Mesothelial cell of epicardium (in vitro differentiated cells): ENCODE results near the gene GALNS. TPM values are rescaled to one million over a fixed set of nuclear protein-coding genes. Genes with fewer than 3 reads are reported as not detected.

Source experiments
- DNase-seq, 2 experiments: peaks; one replicate each; pipeline ENCODE4 v3.0.0; 2021; ENCODE audit warnings: low spot score in 2 of 2; ENCODE audit not compliant: unreplicated experiment in 2 of 2
- H3K27ac Mint-ChIP-seq: 2 replicates; pipeline ENCODE4 v1.8.0; 2021; ENCODE audit warnings: mixed read lengths
- H3K27me3 Mint-ChIP-seq: 2 replicates; pipeline ENCODE4 v1.8.0; 2021; ENCODE audit warnings: low read depth, mixed read lengths
- H3K36me3 Mint-ChIP-seq: 2 replicates; pipeline ENCODE4 v1.8.0; 2021; ENCODE audit warnings: mixed read lengths
- H3K4me1 Mint-ChIP-seq: 2 replicates; pipeline ENCODE4 v1.8.0; 2021; ENCODE audit warnings: mixed read lengths
- H3K4me3 Mint-ChIP-seq: 2 replicates; pipeline ENCODE4 v1.8.0; 2021; ENCODE audit warnings: mild to moderate bottlenecking, moderate library complexity, mixed read lengths
- H3K9me3 Mint-ChIP-seq: 2 replicates; pipeline ENCODE4 v1.8.0; 2021; ENCODE audit warnings: mixed read lengths
- total RNA-seq: library from RNA; stranded (reverse); gene quantifications from 3 replicates; pipeline ENCODE4 v1.2.1, GENCODE V29; 2021
- TF ChIP-seq, protein P1 (sequence below): fragments of 200-600 bp; sonication (generic); IDR thresholded peaks from one replicate; pipeline ENCODE4 v1.5.0; 2021; ENCODE audit warnings: antibody characterized with exemption; ENCODE audit not compliant: unreplicated experiment

GALNS gene
- total RNA-seq, 1 donor from 2014 or later: 42.4 TPM

GRCh38 chr16:88879788-88880055 lies 23.0 kb upstream of the GALNS start:
- TF ChIP-seq, protein P1, sequence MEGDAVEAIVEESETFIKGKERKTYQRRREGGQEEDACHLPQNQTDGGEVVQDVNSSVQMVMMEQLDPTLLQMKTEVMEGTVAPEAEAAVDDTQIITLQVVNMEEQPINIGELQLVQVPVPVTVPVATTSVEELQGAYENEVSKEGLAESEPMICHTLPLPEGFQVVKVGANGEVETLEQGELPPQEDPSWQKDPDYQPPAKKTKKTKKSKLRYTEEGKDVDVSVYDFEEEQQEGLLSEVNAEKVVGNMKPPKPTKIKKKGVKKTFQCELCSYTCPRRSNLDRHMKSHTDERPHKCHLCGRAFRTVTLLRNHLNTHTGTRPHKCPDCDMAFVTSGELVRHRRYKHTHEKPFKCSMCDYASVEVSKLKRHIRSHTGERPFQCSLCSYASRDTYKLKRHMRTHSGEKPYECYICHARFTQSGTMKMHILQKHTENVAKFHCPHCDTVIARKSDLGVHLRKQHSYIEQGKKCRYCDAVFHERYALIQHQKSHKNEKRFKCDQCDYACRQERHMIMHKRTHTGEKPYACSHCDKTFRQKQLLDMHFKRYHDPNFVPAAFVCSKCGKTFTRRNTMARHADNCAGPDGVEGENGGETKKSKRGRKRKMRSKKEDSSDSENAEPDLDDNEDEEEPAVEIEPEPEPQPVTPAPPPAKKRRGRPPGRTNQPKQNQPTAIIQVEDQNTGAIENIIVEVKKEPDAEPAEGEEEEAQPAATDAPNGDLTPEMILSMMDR: no peak
- Mint-ChIP-seq H3K27ac (peak overlapping the region; percentile 25), H3K27me3 (no peaks in the 10 kb centered on the region), H3K4me3 (no peak overlapping the region), H3K9me3 (no peaks in the 10 kb centered on the region), H3K36me3 (no peaks in the 10 kb centered on the region), H3K4me1 (peaks cover 9% of the 10 kb centered on the region)
- DNase-seq: no peak

GRCh38 chr16:88878967-88879787 lies 22.4 kb upstream of the GALNS start:
- no peak overlapping the region for H3K27ac Mint-ChIP-seq
- H3K36me3 Mint-ChIP-seq: no peaks in the 10 kb centered on the region
- H3K27me3 Mint-ChIP-seq: no peaks in the 10 kb centered on the region
- TF ChIP-seq, protein P1: no peak
- no peaks in the 10 kb centered on the region for H3K9me3 Mint-ChIP-seq
- peaks cover 9% of the 10 kb centered on the region for H3K4me1 Mint-ChIP-seq
- no peak overlapping the region for H3K4me3 Mint-ChIP-seq
- no peak for DNase-seq

DNA sequence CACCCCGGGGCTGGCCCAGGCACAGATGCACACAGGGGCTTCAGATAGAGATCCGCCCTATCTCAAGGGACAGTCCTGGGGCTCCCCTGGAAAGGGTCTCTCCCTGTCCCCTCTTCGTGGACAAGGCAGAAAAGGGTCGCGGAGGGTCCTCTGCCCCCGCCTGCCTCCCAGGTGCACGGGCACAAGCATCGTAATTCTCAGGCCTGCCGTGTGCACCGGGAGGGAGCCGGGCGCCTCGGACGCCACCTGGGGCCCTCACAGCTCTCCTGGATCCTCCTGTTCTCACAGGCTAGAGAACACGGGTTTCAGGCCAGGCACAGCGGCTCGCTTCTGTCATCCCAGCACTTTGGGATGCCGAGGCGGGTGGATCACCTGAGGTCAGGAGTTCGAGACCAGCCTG lies 21.6 kb upstream of the GALNS start:
- no peaks in the 10 kb centered on the region for H3K9me3 Mint-ChIP-seq
- no peak overlapping the region for H3K27ac Mint-ChIP-seq
- DNase-seq: no peak
- H3K4me1 Mint-ChIP-seq: peaks cover 9% of the 10 kb centered on the region
- H3K4me3 Mint-ChIP-seq: no peak overlapping the region
- TF ChIP-seq, protein P1: no peak
- no peaks in the 10 kb centered on the region for H3K36me3 Mint-ChIP-seq
- no peaks in the 10 kb centered on the region for H3K27me3 Mint-ChIP-seq

DNA sequence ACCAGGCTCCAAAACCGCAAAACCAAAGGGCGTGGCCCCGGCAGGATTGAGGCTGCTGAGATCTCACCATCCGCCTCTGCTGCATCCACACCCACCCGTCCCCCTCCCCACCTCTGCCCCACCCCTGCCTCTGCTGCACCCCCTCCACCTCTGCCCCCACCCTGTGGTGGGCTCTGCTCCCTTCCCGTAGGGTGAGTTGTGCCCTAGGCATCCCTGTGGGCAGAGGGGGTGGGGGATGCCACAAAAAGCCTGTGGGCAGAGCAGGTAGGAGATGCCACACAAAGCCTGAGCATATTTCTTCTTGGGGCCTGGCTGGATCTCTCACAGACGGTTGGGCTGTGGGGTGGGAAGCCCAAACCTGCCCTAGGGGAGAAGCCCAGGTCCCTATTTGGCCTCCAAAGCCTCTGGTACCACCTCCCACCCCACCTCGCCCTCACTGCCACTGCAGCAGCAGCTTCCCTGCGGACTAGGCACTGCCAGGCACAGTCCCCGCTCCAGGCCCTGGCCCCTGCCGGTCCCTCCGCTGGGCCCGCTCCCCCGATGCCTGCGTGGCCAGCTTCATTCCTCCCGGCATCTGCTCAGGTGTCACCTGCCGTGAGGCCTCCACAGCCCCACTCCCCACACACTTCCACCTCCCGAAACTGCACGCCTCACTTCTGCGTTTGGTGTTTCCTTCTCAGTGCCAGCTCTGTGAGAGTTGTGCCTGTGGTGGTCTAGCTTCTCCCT lies 21.0 kb upstream of the GALNS start:
- peaks cover 9% of the 10 kb centered on the region for H3K4me1 Mint-ChIP-seq
- H3K36me3 Mint-ChIP-seq: no peaks in the 10 kb centered on the region
- DNase-seq: no peak
- H3K9me3 Mint-ChIP-seq: no peaks in the 10 kb centered on the region
- H3K27me3 Mint-ChIP-seq: no peaks in the 10 kb centered on the region
- TF ChIP-seq, protein P1: no peak
- no peak overlapping the region for H3K4me3 Mint-ChIP-seq
- H3K27ac Mint-ChIP-seq: no peak overlapping the region

- Mint-ChIP-seq H3K27ac (no peak overlapping the region), H3K4me1 (peaks cover 9% of the 10 kb centered on the region), H3K36me3 (no peaks in the 10 kb centered on the region), H3K27me3 (no peaks in the 10 kb centered on the region), H3K9me3 (no peaks in the 10 kb centered on the region), H3K4me3 (no peak overlapping the region)
- TF ChIP-seq, protein P1: no peak
- no peak for DNase-seq
Observed at GRCh38 chr16:88876942-88877526, 20.3 kb upstream of the GALNS start.
